SK-N-SH (cell line): ENCODE measurements around the gene KCND3. TPM values are rescaled to one million over a fixed set of nuclear protein-coding genes. Genes with fewer than 3 reads are reported as not detected.

Source experiments
- CTCF ChIA-PET: fragments of 300-600, 350-600 bp; formaldehyde crosslinking; extraction: SDS; loops from one replicate; lab custom pipeline; 2021; lab: Yijun Ruan, JAX
- POLR2A ChIA-PET: fragments of 350-600 bp; sonication (Branson Sonifier 250); formaldehyde crosslinking; extraction: SDS; loops from one replicate; lab custom pipeline; 2020; ENCODE audit warnings: antibody characterized with exemption, inconsistent platforms; lab: Yijun Ruan, JAX
- DNase-seq: peaks from one replicate; pipeline ENCODE4 v3.0.0; 2012
- H2AFZ ChIP-seq: fragments of 200-600 bp; sonication (generic); 2 replicates; pipeline ENCODE4 v1.8.1; 2016; ENCODE audit warnings: antibody characterized with exemption, mild to moderate bottlenecking, low read depth
- H3F3A ChIP-seq: fragments of 200-600 bp; sonication (generic); replicated peaks from 2 replicates; pipeline ENCODE3; 2016; ENCODE audit warnings: antibody characterized with exemption, mild to moderate bottlenecking; ENCODE audit not compliant: insufficient read depth
- H3K27ac ChIP-seq, 2 experiments: fragments of 200-500 bp in 1 of 2; fragments of 200-600 bp in 1 of 2; sonication (Bioruptor generic) in 1 of 2; sonication (generic), shearing (Covaris generic) in 1 of 2; 2 replicates each; pipeline versions ENCODE4 v1.5.1 to v1.6.1; 2014 to 2016; ENCODE audit warnings: low read depth in 2 of 2, inconsistent platforms in 1 of 2, low read length in 1 of 2, mild to moderate bottlenecking in 1 of 2, mixed read lengths in 1 of 2
- H3K27me3 ChIP-seq: fragments of 200-600 bp; sonication (generic), shearing (Covaris generic); 2 replicates; pipeline ENCODE4 v1.6.1; 2016; ENCODE audit warnings: mixed run types; ENCODE audit not compliant: insufficient read depth
- H3K36me3 ChIP-seq, 2 experiments: fragments of 200-500 bp in 1 of 2; fragments of 200-600 bp in 1 of 2; sonication (Bioruptor generic) in 1 of 2; sonication (generic) in 1 of 2; replicated peaks in 1 of 2; 2 replicates each; pipeline versions ENCODE3 to v1.5.1; 2014 to 2016; ENCODE audit warnings: low read length in 1 of 2, mild to moderate bottlenecking in 1 of 2; ENCODE audit not compliant: insufficient read depth in 2 of 2, control insufficient read depth in 1 of 2
- H3K4me1 ChIP-seq, 2 experiments: fragments of 200-500 bp in 1 of 2; fragments of 200-600 bp in 1 of 2; sonication (Bioruptor generic) in 1 of 2; sonication (generic), shearing (Covaris generic) in 1 of 2; 2 replicates each; pipeline versions ENCODE4 v1.5.1 to v1.6.1; 2014 to 2016; ENCODE audit warnings: low read depth in 1 of 2, low read length in 1 of 2, mixed run types in 1 of 2; ENCODE audit not compliant: insufficient read depth in 2 of 2, control insufficient read depth in 1 of 2
- H3K4me2 ChIP-seq: fragments of 200-600 bp; sonication (generic), shearing (Covaris generic); 2 replicates; pipeline ENCODE4 v1.6.1; 2017; ENCODE audit warnings: mixed run types
- H3K4me3 ChIP-seq, 2 experiments: fragments of 200-500 bp in 1 of 2; fragments of 200-600 bp in 1 of 2; sonication (Bioruptor generic) in 1 of 2; sonication (generic), shearing (Covaris generic) in 1 of 2; 2 replicates each; pipeline versions ENCODE4 v1.5.1 to v1.8.1; 2014 to 2016; ENCODE audit warnings: low read depth in 2 of 2, inconsistent platforms in 1 of 2, low read length in 1 of 2, mild to moderate bottlenecking in 1 of 2, mixed read lengths in 1 of 2, moderate library complexity in 1 of 2
- H3K79me2 ChIP-seq: fragments of 200-600 bp; sonication (generic); 2 replicates; pipeline ENCODE4 v1.8.1; 2017; ENCODE audit warnings: mild to moderate bottlenecking; ENCODE audit not compliant: insufficient read depth
- H3K9ac ChIP-seq: fragments of 200-600 bp; sonication (generic); 2 replicates; pipeline ENCODE4 v1.6.1; 2017; ENCODE audit warnings: mixed run types
- H3K9me2 ChIP-seq: fragments of 200-600 bp; sonication (generic); 2 replicates; pipeline ENCODE4 v1.6.1; 2017; ENCODE audit warnings: mixed run types
- H3K9me3 ChIP-seq: fragments of 200-600 bp; sonication (generic); 2 replicates; pipeline ENCODE4 v1.6.1; 2017; ENCODE audit warnings: mixed run types, mild to moderate bottlenecking, moderate library complexity
- H4K20me1 ChIP-seq: fragments of 200-600 bp; sonication (generic); 2 replicates; pipeline ENCODE4 v1.6.1; 2017; ENCODE audit warnings: mild to moderate bottlenecking, mixed run types; ENCODE audit not compliant: insufficient read depth
- ELF1 ChIP-seq: IDR thresholded peaks from 2 replicates; pipeline ENCODE4 v1.4.0; 2012
- FOSL2 ChIP-seq: IDR thresholded peaks from 2 replicates; pipeline ENCODE4 v1.4.0; 2012; ENCODE audit warnings: low read depth, mild to moderate bottlenecking, moderate library complexity, borderline replicate concordance
- JUND ChIP-seq: IDR thresholded peaks from 2 replicates; pipeline ENCODE4 v1.4.0; 2012
- MEF2A ChIP-seq: IDR thresholded peaks from 2 replicates; pipeline ENCODE4 v1.4.0; 2012; ENCODE audit warnings: low read depth, borderline replicate concordance
- RAD21 ChIP-seq: IDR thresholded peaks from 2 replicates; pipeline ENCODE4 v1.6.1; 2012; ENCODE audit warnings: mild to moderate bottlenecking, low read length
- RCOR1 ChIP-seq: fragments of 150-350 bp; IDR thresholded peaks from 2 replicates; pipeline ENCODE4 v1.6.1; 2017; ENCODE audit warnings: antibody characterized with exemption, low read length
- SIN3A ChIP-seq: IDR thresholded peaks from 2 replicates; pipeline ENCODE4 v1.6.1; 2012; ENCODE audit warnings: low read depth, mild to moderate bottlenecking, low read length, moderate library complexity, borderline replicate concordance
- SMC3 ChIP-seq: IDR thresholded peaks from 2 replicates; pipeline ENCODE4 v1.6.1; 2012; ENCODE audit warnings: low read depth, low read length, improper control_type of control experiment
- TAF1 ChIP-seq: IDR thresholded peaks from 2 replicates; pipeline ENCODE4 v1.6.1; 2012; ENCODE audit warnings: low read depth, mild to moderate bottlenecking, low read length, moderate library complexity, borderline replicate concordance
- TCF12 ChIP-seq: IDR thresholded peaks from 2 replicates; pipeline ENCODE4 v1.4.0; 2012
- YY1 ChIP-seq: IDR thresholded peaks from 2 replicates; pipeline ENCODE4 v1.4.0; 2012; ENCODE audit warnings: low read depth, mild to moderate bottlenecking
- WGBS: methylation state at CpG from one replicate; pipeline ENCODE4 v1.1.6; 2017; ENCODE audit warnings: low lambda C conversion rate; 5-methylcytosine and 5-hydroxymethylcytosine counted together
- polyA plus RNA-seq, 3 experiments: library from polyadenylated mRNA; depleted of rRNA; stranded (reverse); fragments of >200 nt; gene quantifications; 2 replicates each; pipeline ENCODE4 v1.2.3, GENCODE V29; 2012
- TF ChIP-seq, protein P1 (sequence below): IDR thresholded peaks from 2 replicates; pipeline ENCODE4 v1.4.0; 2012; ENCODE audit warnings: low read depth
- TF ChIP-seq, protein P2 (sequence below): IDR thresholded peaks from 2 replicates; pipeline ENCODE4 v1.4.0; 2012; ENCODE audit warnings: low read depth, borderline replicate concordance
- TF ChIP-seq, protein P3 (sequence below): IDR thresholded peaks from 2 replicates; pipeline ENCODE4 v1.6.1; 2012; ENCODE audit warnings: mild to moderate bottlenecking, low read depth, low read length, moderate library complexity

KCND3 gene
- polyA plus RNA-seq, 1 of the 3 experiments (the other 2 are of a cell fraction) = not detected

DNA sequence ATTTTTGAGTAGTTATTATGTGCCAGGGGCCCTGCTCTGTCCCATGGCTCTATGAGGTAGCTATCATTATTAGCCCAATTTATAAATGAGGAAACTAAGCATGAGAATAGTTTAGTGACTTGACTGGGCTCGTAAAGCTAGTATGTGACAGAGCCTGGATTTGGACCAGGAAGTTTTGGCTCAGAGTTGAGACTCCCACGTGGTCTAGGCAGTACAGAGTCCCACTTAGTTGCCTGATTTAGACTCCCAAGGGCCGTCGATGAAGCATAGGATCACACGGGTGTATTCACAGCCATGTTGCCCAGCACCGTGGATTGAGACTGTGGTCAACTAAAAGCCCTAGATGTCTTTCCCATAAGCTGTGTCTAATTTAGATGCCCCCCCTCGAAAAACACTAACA lies 152.1 kb downstream of the KCND3 start (continued):
- TF ChIP-seq TCF12 = no peak
- TF ChIP-seq SIN3A = no peak
- TF ChIP-seq, all 33 proteins: peak for 0

DNA sequence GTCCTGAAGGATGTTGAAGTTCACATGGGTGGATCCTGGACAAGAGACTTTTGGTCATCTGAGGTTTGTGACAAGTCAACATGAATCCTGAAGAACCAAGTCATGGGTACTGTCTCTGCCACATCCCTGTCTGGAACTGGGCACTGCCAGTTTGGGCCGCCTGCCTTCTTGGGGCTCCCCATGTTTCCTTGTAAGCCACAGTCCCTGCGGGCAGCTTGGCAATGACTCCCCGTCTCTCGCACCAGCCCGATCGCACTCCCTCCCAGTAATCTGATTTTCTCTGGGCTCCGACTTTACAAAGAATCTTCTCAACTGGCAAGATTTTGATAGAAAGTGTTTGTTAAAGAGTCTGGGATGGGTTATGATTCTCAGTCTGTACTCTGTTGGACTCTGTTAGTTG lies 153.4 kb downstream of the KCND3 start:
- TF ChIP-seq FOSL2 (no peak), TCF12 (no peak), RAD21 (no peak), SMC3 (no peak), YY1 (no peak), RCOR1 (no peak), TAF1 (no peak), JUND (no peak), MEF2A (no peak)
- TF ChIP-seq, protein P1, sequence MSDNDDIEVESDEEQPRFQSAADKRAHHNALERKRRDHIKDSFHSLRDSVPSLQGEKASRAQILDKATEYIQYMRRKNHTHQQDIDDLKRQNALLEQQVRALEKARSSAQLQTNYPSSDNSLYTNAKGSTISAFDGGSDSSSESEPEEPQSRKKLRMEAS = no peak
- H4K20me1 ChIP-seq = no peaks in the 10 kb centered on the region
- H3K4me3 ChIP-seq = no peak overlapping the region
- no peaks in the 10 kb centered on the region for H3K27me3 ChIP-seq
- no peaks in the 10 kb centered on the region for H3F3A ChIP-seq
- H3K27ac ChIP-seq = no peak overlapping the region
- no peaks in the 10 kb centered on the region for H3K9me3 ChIP-seq
- no peak overlapping the region for H2AFZ ChIP-seq
- CTCF ChIA-PET = no interaction called here
- no peak overlapping the region for H3K9ac ChIP-seq
- no peak overlapping the region for H3K4me2 ChIP-seq
- no peaks in the 10 kb centered on the region for H3K79me2 ChIP-seq
- H3K4me1 ChIP-seq = no peaks in the 10 kb centered on the region
- DNase-seq = no peak
- 74% methylated on average over 7 of the region's 7 CpGs for WGBS
- POLR2A ChIA-PET = no interaction called here
- no peaks in the 10 kb centered on the region for H3K9me2 ChIP-seq
- no peaks in the 10 kb centered on the region for H3K36me3 ChIP-seq

DNA sequence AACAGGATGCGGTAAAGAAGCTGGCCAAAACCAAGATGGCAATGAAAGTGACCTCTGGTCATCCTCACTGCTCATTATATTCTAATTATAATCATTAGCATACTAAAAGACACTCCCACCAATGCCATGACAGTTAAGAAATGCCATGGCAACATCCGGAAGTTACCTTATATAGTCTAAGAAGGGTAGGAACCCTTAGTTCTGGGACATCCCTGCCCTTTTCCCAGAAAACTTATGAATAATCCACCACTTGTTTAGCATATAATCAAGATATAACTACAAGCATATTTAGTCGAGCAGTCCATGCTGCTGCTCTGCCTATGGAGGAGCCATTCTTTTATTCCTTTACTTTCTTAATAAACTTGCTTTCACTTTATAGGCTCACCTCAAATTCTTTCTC lies 154.0 kb downstream of the KCND3 start:
- Histone ChIP-seq H4K20me1 (no peaks in the 10 kb centered on the region), H3K9me3 (no peaks in the 10 kb centered on the region), H3K36me3 (no peaks in the 10 kb centered on the region), H3K27ac (no peak overlapping the region), H3F3A (no peaks in the 10 kb centered on the region), H3K27me3 (no peaks in the 10 kb centered on the region), H3K4me3 (no peak overlapping the region), H2AFZ (no peak overlapping the region), H3K9ac (no peak overlapping the region), H3K4me2 (no peak overlapping the region), H3K4me1 (no peaks in the 10 kb centered on the region), H3K9me2 (no peaks in the 10 kb centered on the region), H3K79me2 (no peaks in the 10 kb centered on the region)
- TF ChIP-seq RAD21 (no peak), SIN3A (no peak), ELF1 (no peak)
- TF ChIP-seq, protein P2, sequence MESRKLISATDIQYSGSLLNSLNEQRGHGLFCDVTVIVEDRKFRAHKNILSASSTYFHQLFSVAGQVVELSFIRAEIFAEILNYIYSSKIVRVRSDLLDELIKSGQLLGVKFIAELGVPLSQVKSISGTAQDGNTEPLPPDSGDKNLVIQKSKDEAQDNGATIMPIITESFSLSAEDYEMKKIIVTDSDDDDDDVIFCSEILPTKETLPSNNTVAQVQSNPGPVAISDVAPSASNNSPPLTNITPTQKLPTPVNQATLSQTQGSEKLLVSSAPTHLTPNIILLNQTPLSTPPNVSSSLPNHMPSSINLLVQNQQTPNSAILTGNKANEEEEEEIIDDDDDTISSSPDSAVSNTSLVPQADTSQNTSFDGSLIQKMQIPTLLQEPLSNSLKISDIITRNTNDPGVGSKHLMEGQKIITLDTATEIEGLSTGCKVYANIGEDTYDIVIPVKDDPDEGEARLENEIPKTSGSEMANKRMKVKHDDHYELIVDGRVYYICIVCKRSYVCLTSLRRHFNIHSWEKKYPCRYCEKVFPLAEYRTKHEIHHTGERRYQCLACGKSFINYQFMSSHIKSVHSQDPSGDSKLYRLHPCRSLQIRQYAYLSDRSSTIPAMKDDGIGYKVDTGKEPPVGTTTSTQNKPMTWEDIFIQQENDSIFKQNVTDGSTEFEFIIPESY = no peak
- TF ChIP-seq, protein P3, sequence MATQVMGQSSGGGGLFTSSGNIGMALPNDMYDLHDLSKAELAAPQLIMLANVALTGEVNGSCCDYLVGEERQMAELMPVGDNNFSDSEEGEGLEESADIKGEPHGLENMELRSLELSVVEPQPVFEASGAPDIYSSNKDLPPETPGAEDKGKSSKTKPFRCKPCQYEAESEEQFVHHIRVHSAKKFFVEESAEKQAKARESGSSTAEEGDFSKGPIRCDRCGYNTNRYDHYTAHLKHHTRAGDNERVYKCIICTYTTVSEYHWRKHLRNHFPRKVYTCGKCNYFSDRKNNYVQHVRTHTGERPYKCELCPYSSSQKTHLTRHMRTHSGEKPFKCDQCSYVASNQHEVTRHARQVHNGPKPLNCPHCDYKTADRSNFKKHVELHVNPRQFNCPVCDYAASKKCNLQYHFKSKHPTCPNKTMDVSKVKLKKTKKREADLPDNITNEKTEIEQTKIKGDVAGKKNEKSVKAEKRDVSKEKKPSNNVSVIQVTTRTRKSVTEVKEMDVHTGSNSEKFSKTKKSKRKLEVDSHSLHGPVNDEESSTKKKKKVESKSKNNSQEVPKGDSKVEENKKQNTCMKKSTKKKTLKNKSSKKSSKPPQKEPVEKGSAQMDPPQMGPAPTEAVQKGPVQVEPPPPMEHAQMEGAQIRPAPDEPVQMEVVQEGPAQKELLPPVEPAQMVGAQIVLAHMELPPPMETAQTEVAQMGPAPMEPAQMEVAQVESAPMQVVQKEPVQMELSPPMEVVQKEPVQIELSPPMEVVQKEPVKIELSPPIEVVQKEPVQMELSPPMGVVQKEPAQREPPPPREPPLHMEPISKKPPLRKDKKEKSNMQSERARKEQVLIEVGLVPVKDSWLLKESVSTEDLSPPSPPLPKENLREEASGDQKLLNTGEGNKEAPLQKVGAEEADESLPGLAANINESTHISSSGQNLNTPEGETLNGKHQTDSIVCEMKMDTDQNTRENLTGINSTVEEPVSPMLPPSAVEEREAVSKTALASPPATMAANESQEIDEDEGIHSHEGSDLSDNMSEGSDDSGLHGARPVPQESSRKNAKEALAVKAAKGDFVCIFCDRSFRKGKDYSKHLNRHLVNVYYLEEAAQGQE = no peak
- no peak for DNase-seq
- 25% methylated on average over 3 of the region's 3 CpGs for WGBS
- ChIA-PET POLR2A (no interaction called here), CTCF (no interaction called here)
